ENCODE measurements around the gene POU2F3. TPM values are rescaled to one million over a fixed set of nuclear protein-coding genes. Genes with fewer than 3 reads are reported as not detected.

The POU2F3 gene
- polyA plus RNA-seq, 3 donors = 0.37 to 0.54 TPM; not detected in 1

DNA sequence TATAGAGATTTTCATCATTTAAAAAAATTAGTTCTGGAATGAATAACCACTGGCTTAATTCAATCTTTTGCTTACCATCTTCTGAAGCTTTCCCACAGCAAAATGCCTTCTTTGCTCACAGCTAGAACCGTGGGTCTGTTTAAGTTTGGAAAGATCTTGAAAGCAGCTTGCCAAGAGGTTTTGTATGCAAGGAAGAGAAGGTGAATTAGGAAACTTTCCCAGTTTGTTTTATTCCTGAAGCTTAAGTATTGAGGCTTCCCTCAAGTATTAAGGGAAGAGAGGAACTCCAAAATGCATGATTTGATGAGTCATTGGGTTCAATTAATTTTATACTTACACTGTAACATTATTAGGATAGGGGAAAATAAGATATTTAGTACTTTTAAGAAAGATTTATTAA, 94.4 kb downstream of the POU2F3 start:
- TF ChIP-seq CTCF (IDR thresholded peaks at IDR 0.05) = no peak
- peaks cover 78 to 91% (median 82%) of the 10 kb centered on the region in 3 donors for H3K27me3 Mint-ChIP-seq (ENCODE audit: low read depth in 3 of 3)
- no peak overlapping the region for H3K27ac Mint-ChIP-seq
- Histone ChIP-seq H3K4me1 (ENCODE audit: control insufficient read depth in 1 of 2, insufficient read depth in 2 of 2, low read length in 2 of 2) (peaks cover 26% of the 10 kb centered on the region in 2 donors), H3K9me3 (replicated peaks in 1 of 2; ENCODE audit: control insufficient read depth in 1 of 2, insufficient read depth in 1 of 2, low read length in 2 of 2) (peaks cover 7 to 30% of the 10 kb centered on the region in 2 donors), H3K27ac (ENCODE audit: low read depth in 1 of 2, low read length in 2 of 2) (no peak overlapping the region), H2AFZ (ENCODE audit: insufficient read depth, low read depth, low read length, poor library complexity, severe bottlenecking) (no peak overlapping the region), H3K4me2 (replicated peaks; ENCODE audit: extremely low read depth, low read length, poor library complexity, severe bottlenecking) (no peak overlapping the region), H3K4me3 (replicated peaks in 1 of 3; ENCODE audit: low read depth in 2 of 3, low read length in 3 of 3) (no peak overlapping the region), H3K79me2 (ENCODE audit: insufficient read depth, low read length) (no peaks in the 10 kb centered on the region), H3K36me3 (replicated peaks in 1 of 2; ENCODE audit: control insufficient read depth in 1 of 2, insufficient read depth in 2 of 2, low read length in 2 of 2) (no peaks in the 10 kb centered on the region), H3K27me3 (ENCODE audit: control insufficient read depth in 2 of 2, insufficient read depth in 2 of 2, low read length in 2 of 2) (peaks cover 86 to 91% of the 10 kb centered on the region in 2 donors), H3K9ac (ENCODE audit: insufficient read depth, low read length, poor library complexity, severe bottlenecking) (no peak overlapping the region), H4K20me1 (ENCODE audit: insufficient read depth, low read length) (no peaks in the 10 kb centered on the region)
- WGBS (ENCODE audit: insufficient coverage) = no CpG with 5 or more reads among the region's 1 CpG
- peaks cover 3 to 26% (median 14%) of the 10 kb centered on the region in 7 donors for H3K9me3 Mint-ChIP-seq
- peaks cover 7 to 9% of the 10 kb centered on the region in 2 donors for H3K36me3 Mint-ChIP-seq
- DNase-seq = no peak
- intact Hi-C loops (cut with micrococcal nuclease) = no loop called here
- peak overlapping the region in 1 of 2 donors; percentile 69 for H3K4me3 Mint-ChIP-seq
- peaks cover 18% of the 10 kb centered on the region for H3K4me1 Mint-ChIP-seq

DNA sequence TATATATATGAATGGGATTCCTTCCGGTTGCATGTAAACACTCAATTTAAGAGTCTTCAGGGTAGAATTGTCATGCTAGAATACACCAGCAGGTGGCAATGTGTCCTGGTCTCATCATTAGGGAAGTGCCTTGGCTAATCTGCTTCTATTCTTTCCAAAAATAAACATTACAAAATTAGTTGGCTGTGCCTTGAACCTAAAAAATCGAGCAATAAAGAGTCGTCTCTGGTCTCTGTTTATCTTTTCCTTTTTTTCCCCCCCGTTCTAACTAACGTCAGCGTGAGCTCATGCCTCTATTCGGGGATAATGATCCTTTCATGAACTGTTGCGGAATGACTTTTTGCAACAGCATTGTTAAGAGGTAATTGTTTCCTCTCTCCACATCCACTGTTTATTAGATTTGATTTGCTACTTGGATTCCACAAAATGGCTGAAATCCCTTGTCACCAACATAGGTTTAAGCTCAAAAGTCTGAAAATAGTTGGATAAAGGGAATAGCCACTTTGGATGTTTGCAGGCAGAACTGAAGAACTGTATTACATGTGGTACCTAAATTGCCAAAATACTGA, 95.0 kb downstream of the POU2F3 start:
- Mint-ChIP-seq H3K27ac (no peak overlapping the region), H3K4me3 (peak overlapping the region; percentile 49 to 80), H3K4me1 (peaks cover 19% of the 10 kb centered on the region), H3K36me3 (peaks cover 7 to 9% of the 10 kb centered on the region in 2 donors), H3K9me3 (peaks cover 3 to 26% (median 14%) of the 10 kb centered on the region in 7 donors), H3K27me3 (ENCODE audit: low read depth in 3 of 3) (peaks cover 78 to 91% (median 82%) of the 10 kb centered on the region in 3 donors)
- peak; percentile 64 to 82 (median 71) for DNase-seq
- Histone ChIP-seq H3K9me3 (replicated peaks in 1 of 2; ENCODE audit: control insufficient read depth in 1 of 2, insufficient read depth in 1 of 2, low read length in 2 of 2) (peaks cover 7 to 30% of the 10 kb centered on the region in 2 donors), H3K4me3 (replicated peaks in 1 of 3; ENCODE audit: low read depth in 2 of 3, low read length in 3 of 3) (no peak overlapping the region), H3K9ac (ENCODE audit: insufficient read depth, low read length, poor library complexity, severe bottlenecking) (no peak overlapping the region), H3K4me2 (replicated peaks; ENCODE audit: extremely low read depth, low read length, poor library complexity, severe bottlenecking) (peak overlapping the region; percentile 82), H3K27ac (ENCODE audit: low read depth in 1 of 2, low read length in 2 of 2) (no peak overlapping the region), H2AFZ (ENCODE audit: insufficient read depth, low read depth, low read length, poor library complexity, severe bottlenecking) (no peak overlapping the region), H3K36me3 (replicated peaks in 1 of 2; ENCODE audit: control insufficient read depth in 1 of 2, insufficient read depth in 2 of 2, low read length in 2 of 2) (no peaks in the 10 kb centered on the region), H4K20me1 (ENCODE audit: insufficient read depth, low read length) (no peaks in the 10 kb centered on the region), H3K27me3 (ENCODE audit: control insufficient read depth in 2 of 2, insufficient read depth in 2 of 2, low read length in 2 of 2) (peaks cover 86 to 91% of the 10 kb centered on the region in 2 donors), H3K4me1 (ENCODE audit: control insufficient read depth in 1 of 2, insufficient read depth in 2 of 2, low read length in 2 of 2) (peaks cover 26% of the 10 kb centered on the region in 2 donors), H3K79me2 (ENCODE audit: insufficient read depth, low read length) (no peaks in the 10 kb centered on the region)
- intact Hi-C loops (cut with micrococcal nuclease) = no loop called here
- WGBS (ENCODE audit: insufficient coverage) = no CpG with 5 or more reads among the region's 8 CpGs
- TF ChIP-seq CTCF (IDR thresholded peaks at IDR 0.05) = peak; percentile 75

Measured in CD14-positive monocyte (primary cell).